Transverse colon (tissue), 4 donors: ENCODE results near the gene EZH1.
A peak's percentile ranks its signal among the peaks of the same experiment; 100 is the strongest.

ENCODE experiments used
- EP300 ChIP-seq: sonication (generic); formaldehyde crosslinking; IDR thresholded peaks from one replicate; pipeline ENCODE4 v1.6.1; 2017; ENCODE audit warnings: antibody characterized with exemption, low read depth
- POLR2A ChIP-seq: fragments of 450-650 bp; IDR thresholded peaks from one replicate; pipeline ENCODE4 v1.6.1; 2016; ENCODE audit warnings: antibody characterized with exemption, mild to moderate bottlenecking, moderate library complexity
- POLR2AphosphoS5 ChIP-seq, 3 donors: sonication (generic); formaldehyde crosslinking; IDR thresholded peaks; one replicate each; pipeline ENCODE4 v1.6.1; 2016; ENCODE audit warnings: antibody characterized with exemption in 3 of 3
- TF ChIP-seq, protein P1 (sequence below), 5 experiments: fragments of 200-600 bp in 3 of 5; fragments of 450-650 bp in 2 of 5; sonication (generic) in 3 of 5; IDR thresholded peaks; 1 replicate in 2 of 5; 2 replicates in 3 of 5; pipeline ENCODE4 v1.5.1; 2016 to 2017; ENCODE audit warnings: antibody characterized with exemption in 5 of 5, inconsistent platforms in 3 of 5, mild to moderate bottlenecking in 2 of 5, moderate library complexity in 1 of 5

DNA sequence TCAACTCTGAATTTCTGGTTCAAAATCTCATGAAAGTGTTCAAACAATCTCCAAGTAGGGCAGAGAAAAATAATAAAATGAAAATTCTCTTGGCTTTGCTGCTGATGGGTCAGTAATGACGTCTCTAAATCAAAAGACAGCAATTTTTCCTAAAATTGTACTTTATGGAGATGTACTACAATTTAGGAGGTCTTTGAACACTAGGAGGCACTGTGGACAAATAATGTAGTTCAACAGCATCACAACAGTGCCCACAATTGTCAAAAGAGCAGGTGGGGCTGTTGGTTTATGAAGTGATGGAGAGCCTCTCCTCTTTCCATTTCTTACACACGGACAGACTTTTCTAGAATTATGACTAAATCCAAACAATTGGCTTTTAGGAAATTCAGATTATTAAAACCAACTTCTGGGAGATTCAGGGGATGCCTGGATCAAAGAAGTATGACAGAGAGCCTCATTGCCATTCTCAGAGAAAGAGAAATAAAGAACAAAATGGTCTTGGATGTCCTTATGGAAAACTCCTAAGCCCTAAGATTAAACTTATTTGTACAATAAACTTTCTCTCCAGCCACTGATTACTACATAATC is 23.8 kb downstream of the EZH1 start:
- TF ChIP-seq POLR2AphosphoS5 (IDR thresholded peaks at IDR 0.05) (no peak), EP300 (no peak), POLR2A (no peak)
- TF ChIP-seq, protein P1, sequence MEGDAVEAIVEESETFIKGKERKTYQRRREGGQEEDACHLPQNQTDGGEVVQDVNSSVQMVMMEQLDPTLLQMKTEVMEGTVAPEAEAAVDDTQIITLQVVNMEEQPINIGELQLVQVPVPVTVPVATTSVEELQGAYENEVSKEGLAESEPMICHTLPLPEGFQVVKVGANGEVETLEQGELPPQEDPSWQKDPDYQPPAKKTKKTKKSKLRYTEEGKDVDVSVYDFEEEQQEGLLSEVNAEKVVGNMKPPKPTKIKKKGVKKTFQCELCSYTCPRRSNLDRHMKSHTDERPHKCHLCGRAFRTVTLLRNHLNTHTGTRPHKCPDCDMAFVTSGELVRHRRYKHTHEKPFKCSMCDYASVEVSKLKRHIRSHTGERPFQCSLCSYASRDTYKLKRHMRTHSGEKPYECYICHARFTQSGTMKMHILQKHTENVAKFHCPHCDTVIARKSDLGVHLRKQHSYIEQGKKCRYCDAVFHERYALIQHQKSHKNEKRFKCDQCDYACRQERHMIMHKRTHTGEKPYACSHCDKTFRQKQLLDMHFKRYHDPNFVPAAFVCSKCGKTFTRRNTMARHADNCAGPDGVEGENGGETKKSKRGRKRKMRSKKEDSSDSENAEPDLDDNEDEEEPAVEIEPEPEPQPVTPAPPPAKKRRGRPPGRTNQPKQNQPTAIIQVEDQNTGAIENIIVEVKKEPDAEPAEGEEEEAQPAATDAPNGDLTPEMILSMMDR (IDR thresholded peaks at IDR 0.05) = peak; percentile 57 to 71 (median 67)
